Cardiac fibroblast (primary cell): ENCODE measurements around the gene MICU2.
"Not testable (repeated sequence)": the region's sequence is repeated elsewhere in the genome, so short reads cannot be mapped to it uniquely, and the experiment has no call there.

Experiments used
- DNase-seq, 2 donors: peaks; one replicate each; pipeline versions ENCODE4 v3.0.0 to v3.0.0-alpha.2; 2010; ENCODE audit warnings: low read depth in 2 of 2
- H3K4me3 ChIP-seq, 2 donors: replicated peaks in 1 of 2; 1 replicate in 1 of 2; 2 replicates in 1 of 2; pipeline ENCODE4 v1.5.1; 2011; ENCODE audit warnings: low read depth in 2 of 2, low read length in 2 of 2, mild to moderate bottlenecking in 2 of 2, moderate library complexity in 1 of 2
- CTCF ChIP-seq: IDR thresholded peaks from one replicate; pipeline ENCODE4 v1.5.1; 2011; ENCODE audit warnings: low read depth, mild to moderate bottlenecking, low read length, inconsistent platforms

The MICU2 gene

DNA sequence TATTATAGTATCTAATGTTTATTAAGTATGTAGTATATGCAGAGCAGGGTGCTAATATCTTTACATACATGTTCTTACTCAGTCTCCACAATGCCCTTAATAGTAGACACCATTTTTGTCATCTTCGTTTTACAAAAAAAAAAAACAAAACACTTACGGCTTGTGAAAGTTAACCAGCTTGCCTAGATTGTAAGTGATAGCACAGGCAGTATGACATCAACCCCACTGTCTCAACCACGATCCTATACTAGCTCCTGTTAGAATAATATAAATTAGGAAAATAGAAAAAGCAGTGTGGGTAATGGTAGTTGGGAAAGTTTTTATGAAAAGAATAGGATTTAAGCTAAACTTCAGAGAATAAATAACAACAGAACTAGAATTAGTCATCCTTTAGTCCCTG is 34.3 kb downstream of the MICU2 start:
- no peak for DNase-seq
- no peak overlapping the region for H3K4me3 ChIP-seq
- no peak for TF ChIP-seq CTCF

DNA sequence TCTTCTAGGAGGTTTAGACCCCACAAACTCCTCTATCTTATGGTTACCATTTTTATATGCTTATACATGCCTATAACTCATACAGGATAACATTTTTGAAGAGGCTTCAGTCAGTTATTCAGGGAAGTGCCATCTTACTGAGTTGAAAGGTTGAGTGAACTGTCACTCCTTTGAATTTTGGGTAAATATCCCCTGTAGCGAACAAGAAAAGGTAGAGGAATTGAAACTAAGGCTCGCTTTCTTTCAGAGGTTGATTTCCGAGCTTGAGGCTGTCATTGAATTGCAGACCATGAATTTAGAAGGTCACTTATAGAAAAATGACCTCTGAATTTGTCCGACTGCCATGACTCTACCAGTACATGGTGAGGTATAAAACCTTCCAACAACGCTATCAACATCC is 35.1 kb downstream of the MICU2 start:
- TF ChIP-seq CTCF = no peak
- no peak for DNase-seq
- H3K4me3 ChIP-seq = no peak overlapping the region

DNA sequence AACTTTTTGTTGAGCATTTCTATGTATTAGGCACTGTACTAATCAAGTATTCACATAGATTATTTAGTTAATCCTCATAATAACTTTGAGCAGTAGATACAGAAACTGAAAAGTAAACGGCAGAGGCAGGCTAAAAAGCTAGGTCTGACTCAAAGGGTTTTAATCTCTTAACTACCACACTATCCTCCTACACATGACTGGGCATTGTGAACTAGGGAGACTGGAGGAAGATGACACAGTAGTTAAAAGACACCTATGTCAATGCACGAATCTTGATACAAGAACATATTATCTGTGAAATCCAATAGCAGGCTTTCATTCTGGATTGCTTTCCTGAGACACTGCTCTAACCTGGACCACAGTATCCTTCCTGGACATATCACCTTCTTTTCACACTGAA is 36.3 kb downstream of the MICU2 start:
- TF ChIP-seq CTCF = no peak
- no peak overlapping the region for H3K4me3 ChIP-seq
- DNase-seq = peak in 1 of 2 donors; percentile 37

DNA sequence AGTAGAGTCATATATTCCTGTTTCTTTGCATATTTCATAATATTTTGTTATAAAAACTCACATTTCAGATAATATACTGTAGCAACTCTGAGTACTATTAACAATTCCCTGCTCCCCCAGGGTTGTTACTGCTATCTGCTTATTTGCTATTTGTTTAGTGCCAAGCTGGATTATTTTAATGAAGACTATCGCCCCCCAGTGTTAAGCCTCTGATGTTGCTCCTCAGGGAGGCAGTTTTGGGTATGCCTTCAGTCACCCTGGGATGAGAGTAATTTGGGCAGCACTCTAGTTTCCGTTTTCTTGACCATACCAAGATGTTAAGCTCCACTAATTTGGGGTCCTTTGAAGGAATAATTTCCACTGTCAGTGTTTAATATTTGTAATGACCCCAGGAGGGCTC is 46.0 kb downstream of the MICU2 start:
- peak; percentile 54 for TF ChIP-seq CTCF
- peak; percentile 24 to 29 for DNase-seq
- H3K4me3 ChIP-seq = no peak overlapping the region

- no peak overlapping the region for H3K4me3 ChIP-seq
- TF ChIP-seq CTCF = no peak
- DNase-seq = peak; percentile 6 to 13
These were observed 47.9 kb downstream of the MICU2 start for GRCh38 chr13:21556051-21556450.

GRCh38 chr13:21553261-21553660 is 50.7 kb downstream of the MICU2 start:
- H3K4me3 ChIP-seq, DNase-seq: not testable (repeated sequence)

- no peak for TF ChIP-seq CTCF
- no peak overlapping the region for H3K4me3 ChIP-seq
- no peak for DNase-seq
These were observed 53.1 kb downstream of the MICU2 start for GRCh38 chr13:21550918-21551317.
